HepG2 (cell line): Measurements from ENCODE around the gene WBP1.

Source experiments
- BRF2 ChIP-seq: sonication (generic); formaldehyde crosslinking; IDR thresholded peaks from 2 replicates; pipeline ENCODE4 v1.8.1; 2022; ENCODE audit warnings: mild to moderate bottlenecking, missing genetic modification reagents
- CTCF ChIP-seq: sonication (generic); formaldehyde crosslinking; IDR thresholded peaks from 2 replicates; pipeline ENCODE4 v1.5.0; 2020; ENCODE audit warnings: mild to moderate bottlenecking, missing genetic modification reagents, moderate library complexity
- TARDBP ChIP-seq: sonication (generic); formaldehyde crosslinking; IDR thresholded peaks from 2 replicates; pipeline ENCODE4 v1.8.0; 2022; ENCODE audit warnings: mild to moderate bottlenecking, missing genetic modification reagents
- TCF12 ChIP-seq, 2 experiments: fragments of 450-650 bp in 1 of 2; sonication (generic) in 1 of 2; formaldehyde crosslinking in 1 of 2; IDR thresholded peaks; 2 replicates each; pipeline versions ENCODE4 v1.6.1 to v1.8.0; 2017 to 2022; ENCODE audit warnings: antibody characterized with exemption in 1 of 2, mild to moderate bottlenecking in 1 of 2, missing genetic modification reagents in 1 of 2, moderate library complexity in 1 of 2

- TF ChIP-seq TCF12 (IDR thresholded peaks at IDR 0.05) = no peak
- TF ChIP-seq TCF12 (CRISPR knock-in tag; IDR thresholded peaks at IDR 0.05) = no peak
- no peak for TF ChIP-seq CTCF (CRISPR knock-in tag)
- TF ChIP-seq BRF2 (CRISPR knock-in tag) = peak; percentile 53; the same call in 1 of the 2 replicates
- no peak for TF ChIP-seq TARDBP (CRISPR knock-in tag)
Measured at GRCh38 chr2:74424139-74424992, 33.9 kb upstream of the WBP1 start.
